AG09319 (cell line): ENCODE results near the gene TLE2.
"Not testable (repeated sequence)": the region's sequence is repeated elsewhere in the genome, so short reads cannot be mapped to it uniquely, and the experiment has no call there.

Experiments used
- DNase-seq: peaks from one replicate; pipeline ENCODE4 v3.0.0-alpha.2; 2010; ENCODE audit warnings: low read depth; ENCODE audit errors: extremely low read depth
- TF ChIP-seq, protein P1 (sequence below): IDR thresholded peaks from 2 replicates; pipeline ENCODE4 v1.5.1; 2011; ENCODE audit warnings: low read depth, mild to moderate bottlenecking, inconsistent platforms, low read length, moderate library complexity

Gene TLE2

DNA sequence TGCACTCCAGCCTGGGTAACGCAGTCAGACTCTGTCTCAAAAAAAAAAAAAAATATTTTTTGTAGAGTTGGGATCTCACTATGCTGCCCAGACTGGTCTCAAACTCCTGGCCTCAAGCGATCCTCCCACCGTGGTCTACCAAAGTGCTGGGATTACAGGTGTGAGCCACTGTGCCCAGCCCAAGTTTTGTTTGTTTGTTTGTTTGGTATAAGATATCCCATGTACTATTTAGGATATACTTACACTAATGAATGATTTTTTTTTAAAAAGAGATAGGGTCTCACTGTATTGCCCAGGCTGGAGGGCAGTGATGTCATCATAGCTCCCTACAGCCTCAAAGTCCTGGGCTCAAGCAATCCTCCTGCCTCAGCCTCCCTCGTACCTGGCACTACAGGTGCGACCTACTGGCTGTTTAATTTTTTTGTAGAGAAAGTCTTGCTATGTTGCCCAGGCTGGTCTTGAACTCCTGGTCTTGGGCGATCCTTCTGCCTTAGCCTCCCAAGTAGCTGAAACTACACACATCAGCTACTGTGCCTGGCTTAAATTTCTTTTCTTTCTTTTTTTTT lies 27.8 kb downstream of the TLE2 start:
- no peak for DNase-seq
- TF ChIP-seq, protein P1, sequence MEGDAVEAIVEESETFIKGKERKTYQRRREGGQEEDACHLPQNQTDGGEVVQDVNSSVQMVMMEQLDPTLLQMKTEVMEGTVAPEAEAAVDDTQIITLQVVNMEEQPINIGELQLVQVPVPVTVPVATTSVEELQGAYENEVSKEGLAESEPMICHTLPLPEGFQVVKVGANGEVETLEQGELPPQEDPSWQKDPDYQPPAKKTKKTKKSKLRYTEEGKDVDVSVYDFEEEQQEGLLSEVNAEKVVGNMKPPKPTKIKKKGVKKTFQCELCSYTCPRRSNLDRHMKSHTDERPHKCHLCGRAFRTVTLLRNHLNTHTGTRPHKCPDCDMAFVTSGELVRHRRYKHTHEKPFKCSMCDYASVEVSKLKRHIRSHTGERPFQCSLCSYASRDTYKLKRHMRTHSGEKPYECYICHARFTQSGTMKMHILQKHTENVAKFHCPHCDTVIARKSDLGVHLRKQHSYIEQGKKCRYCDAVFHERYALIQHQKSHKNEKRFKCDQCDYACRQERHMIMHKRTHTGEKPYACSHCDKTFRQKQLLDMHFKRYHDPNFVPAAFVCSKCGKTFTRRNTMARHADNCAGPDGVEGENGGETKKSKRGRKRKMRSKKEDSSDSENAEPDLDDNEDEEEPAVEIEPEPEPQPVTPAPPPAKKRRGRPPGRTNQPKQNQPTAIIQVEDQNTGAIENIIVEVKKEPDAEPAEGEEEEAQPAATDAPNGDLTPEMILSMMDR = no peak

DNA sequence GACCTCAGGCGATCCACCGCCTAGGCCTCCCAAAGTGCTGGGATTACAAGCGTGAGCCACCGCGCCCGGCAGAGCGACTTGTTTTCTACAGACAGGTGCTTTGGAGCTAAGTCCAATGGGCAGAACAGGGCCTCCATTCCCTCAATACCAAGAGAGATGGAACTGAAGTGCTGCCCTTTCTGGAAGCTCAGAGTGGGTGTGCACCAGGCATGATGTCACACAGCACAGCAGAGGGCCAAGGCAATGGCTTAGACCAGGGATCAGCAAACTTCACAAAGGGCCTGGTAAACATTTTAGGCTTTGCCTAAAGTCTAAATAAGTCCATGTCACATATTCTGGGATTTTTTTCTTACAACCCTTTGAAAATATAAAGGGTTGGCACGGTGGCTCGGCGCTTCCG lies 30.4 kb downstream of the TLE2 start:
- TF ChIP-seq, protein P1 = no peak

DNA sequence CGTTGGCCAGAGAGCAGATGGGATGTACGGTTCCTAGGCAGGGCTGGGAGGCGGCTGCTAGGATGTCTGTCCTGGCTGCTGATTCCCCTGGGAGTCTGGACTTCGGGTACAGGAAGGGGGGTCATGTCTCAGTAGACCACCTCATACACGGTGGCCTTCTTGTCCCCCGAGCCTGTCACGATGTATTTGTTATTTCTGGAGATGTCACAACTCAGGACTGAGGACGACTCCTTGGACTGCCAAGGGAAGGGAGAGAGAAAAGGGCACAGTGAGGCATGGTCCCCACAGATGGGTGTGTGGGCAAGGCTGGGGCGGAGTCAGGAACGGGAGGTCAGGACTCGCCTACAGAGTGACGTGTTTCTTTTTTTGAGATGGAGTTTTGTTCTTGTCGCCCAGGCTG lies 31.4 kb downstream of the TLE2 start:
- TF ChIP-seq, protein P1 = no peak
- DNase-seq = no peak

More for the DNA sequence above, 30.4 kb downstream of the TLE2 start:
- DNase-seq = no peak

DNA sequence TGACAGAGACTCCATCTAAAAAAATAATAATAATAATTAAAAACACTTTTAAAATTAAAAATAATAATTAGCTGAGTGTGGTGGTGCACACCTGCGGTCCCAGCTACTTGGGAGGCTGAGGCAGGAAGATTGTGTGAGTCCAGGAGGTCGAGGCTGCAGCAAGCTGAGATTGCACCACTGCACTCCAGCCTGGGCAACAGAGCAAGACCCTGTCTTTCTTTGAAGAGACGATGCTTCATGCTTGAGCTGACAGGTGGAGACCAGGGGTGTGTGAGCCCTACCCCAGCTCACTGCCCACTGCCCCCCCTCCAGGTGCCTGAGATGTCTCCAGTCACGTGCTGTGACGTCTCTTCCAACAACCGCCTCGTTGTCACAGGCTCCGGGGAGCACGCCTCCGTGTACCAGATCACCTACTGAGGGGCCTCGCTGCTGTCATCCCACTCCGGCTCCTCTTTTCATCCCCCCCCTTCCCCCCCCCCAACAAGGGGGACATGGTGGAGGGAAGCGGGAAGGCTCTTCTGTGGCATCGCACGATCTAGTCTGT lies 34.4 kb downstream of the TLE2 start:
- TF ChIP-seq, protein P1 = no peak
- DNase-seq = no peak

DNA sequence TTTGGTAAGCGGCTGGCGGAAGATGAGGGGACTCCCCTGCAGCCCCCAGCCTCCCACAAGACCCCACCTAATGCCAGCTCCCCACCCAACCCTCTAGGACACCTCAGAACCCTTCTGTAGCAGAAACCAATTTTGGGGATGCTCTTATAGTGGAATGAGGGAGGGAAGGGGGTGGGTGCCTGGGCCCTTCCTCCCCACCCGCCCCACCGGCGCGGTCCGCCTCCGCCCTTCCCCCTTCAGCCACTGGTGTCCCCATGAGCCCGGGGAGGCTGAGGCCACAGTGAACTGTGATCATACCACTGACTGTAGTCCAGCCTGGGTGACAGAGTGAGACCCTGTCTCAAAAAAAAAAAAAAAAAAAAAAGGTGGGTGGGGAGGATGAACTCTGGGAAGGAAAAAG lies 35.5 kb downstream of the TLE2 start:
- no peak for DNase-seq
- TF ChIP-seq, protein P1 = no peak

DNA sequence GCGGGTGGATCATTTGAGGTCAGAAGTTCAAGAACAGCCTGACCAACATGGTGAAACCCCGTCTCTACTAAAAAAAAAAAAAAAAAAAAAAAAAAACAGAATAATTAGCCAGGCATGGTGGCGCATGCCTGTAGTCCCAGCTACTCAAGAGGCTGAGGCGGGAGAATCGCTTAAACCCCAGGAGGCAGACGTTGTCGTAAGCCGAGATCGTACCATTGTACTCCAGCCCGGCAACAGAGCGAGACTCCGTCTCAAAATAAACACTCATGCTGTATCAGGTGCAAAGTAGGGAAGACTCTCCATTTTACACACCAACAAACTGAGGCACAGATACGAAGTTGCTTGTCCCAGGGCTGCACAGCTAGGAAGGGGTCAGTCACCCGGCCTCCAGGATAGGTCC lies 36.1 kb downstream of the TLE2 start:
- DNase-seq = no peak
- TF ChIP-seq, protein P1 = no peak

DNA sequence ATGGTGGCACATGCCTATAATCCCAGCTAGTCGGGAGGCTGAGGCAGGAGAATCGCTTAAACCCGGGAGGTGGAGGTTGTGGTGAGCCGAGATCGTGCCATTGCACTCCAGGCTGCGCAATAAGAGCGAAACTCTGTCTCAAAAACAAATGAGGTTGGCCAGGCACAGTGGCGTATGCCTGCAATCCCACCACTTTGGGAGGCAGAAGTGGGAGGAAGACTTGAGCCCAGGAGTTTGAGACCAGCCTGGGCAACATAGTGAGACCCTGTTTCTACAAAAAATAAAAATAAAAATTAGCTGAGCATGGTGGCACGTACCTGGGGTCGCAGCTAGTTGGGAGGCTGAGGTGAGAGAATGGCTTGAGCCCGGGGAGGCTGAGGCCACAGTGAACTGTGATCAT lies 36.7 kb downstream of the TLE2 start:
- not testable (repeated sequence) for DNase-seq

DNA sequence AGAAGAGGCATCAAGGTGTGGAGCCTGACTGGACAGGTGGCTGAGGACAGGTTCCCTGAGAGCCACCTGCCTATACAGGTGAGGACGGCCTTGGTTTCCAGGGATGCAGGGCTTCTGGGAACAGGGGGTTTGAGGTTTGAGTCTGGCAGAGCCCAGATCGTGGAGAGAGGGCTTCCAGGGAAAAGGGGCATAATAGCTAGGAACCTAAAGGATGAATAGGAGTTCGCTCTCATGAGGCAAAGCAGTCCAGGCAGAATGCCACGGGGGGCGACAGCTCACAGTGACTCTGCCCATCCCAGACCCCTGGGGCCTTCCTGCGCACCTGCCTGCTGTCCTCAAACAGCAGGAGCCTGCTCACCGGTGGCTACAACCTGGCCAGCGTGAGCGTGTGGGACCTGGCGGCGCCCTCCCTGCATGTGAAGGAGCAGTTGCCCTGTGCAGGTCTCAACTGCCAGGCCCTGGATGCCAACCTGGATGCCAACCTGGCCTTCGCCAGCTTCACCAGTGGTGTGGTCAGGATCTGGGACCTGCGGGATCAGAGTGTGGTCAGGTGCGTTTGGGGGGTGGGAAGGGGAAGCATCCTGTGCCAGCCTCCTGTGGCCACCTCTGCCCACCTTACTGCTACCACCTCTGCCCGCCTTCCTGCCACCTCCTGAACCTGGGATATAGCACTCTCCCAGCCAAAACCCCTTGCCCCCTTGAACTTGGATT lies 39.7 kb downstream of the TLE2 start:
- DNase-seq = no peak
- TF ChIP-seq, protein P1 = no peak
